PC-3 (cell line): ENCODE measurements around the gene TGM2. TPM values are rescaled to one million over a fixed set of nuclear protein-coding genes. Genes with fewer than 3 reads are reported as not detected.

Source experiments
- ATAC-seq: fragments of 200-7000 bp; cut with Tn5 transposase; 2 replicates; pipeline ENCODE4 v1.9.1; 2020; ENCODE audit warnings: mild to moderate bottlenecking, moderate library complexity
- BruUV-seq: library from RNA; stranded (reverse); fragments of 400-500 nt; replicated peaks from 2 replicates; lab custom pipeline; 2021; lab: Mats Ljungman, UMichigan
- CTCF ChIA-PET: fragments of 300-600 bp; sonication (Branson Sonifier 250); formaldehyde crosslinking; loops from one replicate; lab custom pipeline; 2022; ENCODE audit warnings: antibody characterized with exemption; lab: Charles Lee
- POLR2A ChIA-PET: fragments of 300-600 bp; sonication (Branson Sonifier 250); formaldehyde crosslinking; loops from one replicate; lab custom pipeline; 2022; ENCODE audit warnings: antibody characterized with exemption; ENCODE audit not compliant: unreplicated experiment; lab: Charles Lee
- DNase-seq: peaks from one replicate; pipeline ENCODE4 v3.0.0-alpha.2; 2015
- H2AFZ ChIP-seq: fragments of 300-600 bp; sonication (generic); 2 replicates; pipeline ENCODE4 v1.6.0; 2016; ENCODE audit warnings: antibody characterized with exemption, low read length
- H3F3A ChIP-seq: fragments of 300-600 bp; sonication (generic); one replicate; pipeline ENCODE4 v1.6.0; 2017; ENCODE audit warnings: antibody characterized with exemption, low read length, control low read depth, mild to moderate bottlenecking; ENCODE audit not compliant: unreplicated experiment
- H3K27ac ChIP-seq: fragments of 300-600 bp; sonication (generic); 2 replicates; pipeline ENCODE4 v1.5.1; 2016; ENCODE audit warnings: mild to moderate bottlenecking, low read length
- H3K27me3 ChIP-seq: fragments of 300-600 bp; sonication (generic); 2 replicates; pipeline ENCODE4 v1.6.1; 2016; ENCODE audit warnings: low read length, mixed read lengths
- H3K36me3 ChIP-seq: fragments of 300-600 bp; sonication (generic); 2 replicates; pipeline ENCODE4 v1.6.1; 2016; ENCODE audit warnings: low read depth, mixed run types, low read length, mixed read lengths
- H3K4me1 ChIP-seq: fragments of 300-600 bp; sonication (generic); 2 replicates; pipeline ENCODE4 v1.5.1; 2016; ENCODE audit warnings: low read length; ENCODE audit not compliant: insufficient read depth
- H3K4me2 ChIP-seq: fragments of 300-600 bp; sonication (generic); 2 replicates; pipeline ENCODE4 v1.6.0; 2016; ENCODE audit warnings: low read length
- H3K4me3 ChIP-seq: fragments of 300-600 bp; sonication (generic); 2 replicates; pipeline ENCODE4 v1.5.1; 2016; ENCODE audit warnings: mild to moderate bottlenecking, low read length, mixed read lengths
- H3K79me2 ChIP-seq: fragments of 300-600 bp; sonication (generic); 2 replicates; pipeline ENCODE4 v1.6.1; 2017; ENCODE audit warnings: low read length, mixed read lengths
- H3K9ac ChIP-seq: fragments of 300-600 bp; sonication (generic); 2 replicates; pipeline ENCODE4 v1.6.0; 2016; ENCODE audit warnings: mild to moderate bottlenecking, low read length
- H3K9me2 ChIP-seq: fragments of 300-600 bp; sonication (generic); replicated peaks from 2 replicates; pipeline ENCODE4 v1.6.1; 2016; ENCODE audit warnings: mixed run types, low read length, mixed read lengths
- H3K9me3 ChIP-seq: fragments of 300-600 bp; sonication (generic); 2 replicates; pipeline ENCODE4 v1.6.1; 2016; ENCODE audit warnings: low read length, mixed read lengths
- H4K20me1 ChIP-seq: fragments of 300-600 bp; sonication (generic); 2 replicates; pipeline ENCODE4 v1.6.1; 2016; ENCODE audit warnings: low read length, mixed read lengths
- CTCF ChIP-seq: fragments of 300-600 bp; sonication (generic); conservative IDR thresholded peaks from 2 replicates; pipeline ENCODE4 v1.5.1; 2017; ENCODE audit warnings: antibody characterized with exemption, low read depth, mild to moderate bottlenecking, low read length
- EZH2 ChIP-seq: fragments of 300-600 bp; sonication (generic); IDR thresholded peaks from one replicate; pipeline ENCODE4 v1.6.1; 2017; ENCODE audit warnings: antibody characterized with exemption, mild to moderate bottlenecking, low read length; ENCODE audit not compliant: unreplicated experiment
- EZH2phosphoT487 ChIP-seq: fragments of 300-600 bp; sonication (generic); IDR thresholded peaks from 2 replicates; pipeline ENCODE4 v1.6.1; 2018; ENCODE audit warnings: mild to moderate bottlenecking, antibody characterized with exemption, low read length, borderline replicate concordance
- intact Hi-C: fragments of 100-400 bp; cut with micrococcal nuclease; formaldehyde crosslinking; loops from 2 replicates; pipeline ENCODE4 v1.9.0; 2023
- total RNA-seq: library from RNA; depleted of rRNA; stranded (reverse); fragments of >200 nt; gene quantifications from 2 replicates; pipeline ENCODE4 v1.2.3, GENCODE V29; 2014

Gene TGM2
- total RNA-seq, 1 experiment from 2014 or later: 583 TPM

GRCh38 chr20:38139977-38140753 lies 24.9 kb downstream of the TGM2 start:
- Histone ChIP-seq H3K27ac (no peak overlapping the region), H4K20me1 (no peaks in the 10 kb centered on the region), H3K4me3 (no peak overlapping the region), H3K9me2 (no peaks in the 10 kb centered on the region), H2AFZ (no peak overlapping the region), H3K36me3 (peaks cover 66% of the 10 kb centered on the region), H3K27me3 (no peaks in the 10 kb centered on the region), H3K4me1 (peaks cover 35% of the 10 kb centered on the region), H3K79me2 (no peaks in the 10 kb centered on the region), H3F3A (peaks cover 15% of the 10 kb centered on the region), H3K9me3 (no peaks in the 10 kb centered on the region), H3K4me2 (no peak overlapping the region), H3K9ac (no peak overlapping the region)
- ATAC-seq (no peak), DNase-seq (no peak)
- POLR2A ChIA-PET: no interaction called here
- no TSS peak for BruUV-seq
- intact Hi-C loops: no loop called here
- CTCF ChIA-PET: no interaction called here
- TF ChIP-seq EZH2phosphoT487 (no peak), CTCF (no peak)

GRCh38 chr20:38139156-38139912 lies 25.7 kb downstream of the TGM2 start:
- intact Hi-C loops: no loop called here
- Histone ChIP-seq H3K9me2 (no peaks in the 10 kb centered on the region), H3K27me3 (no peaks in the 10 kb centered on the region), H3K79me2 (no peaks in the 10 kb centered on the region), H3K4me1 (peaks cover 35% of the 10 kb centered on the region), H3K4me3 (no peak overlapping the region), H2AFZ (no peak overlapping the region), H3K36me3 (peaks cover 65% of the 10 kb centered on the region), H3K4me2 (no peak overlapping the region), H3K9ac (no peak overlapping the region), H3K9me3 (no peaks in the 10 kb centered on the region), H3K27ac (no peak overlapping the region), H3F3A (peaks cover 8% of the 10 kb centered on the region), H4K20me1 (no peaks in the 10 kb centered on the region)
- DNase-seq: no peak
- POLR2A ChIA-PET: no interaction called here
- no peak for TF ChIP-seq EZH2
- no peak for TF ChIP-seq CTCF
- TF ChIP-seq EZH2phosphoT487: no peak
- ATAC-seq: no peak
- BruUV-seq: no TSS peak
- CTCF ChIA-PET: interaction anchor here (0.5 kb wide), 1 partner anchor 889 kb away, joined by 6 read pairs; no protein-coding TSS in a partner anchor
